IMR-90 (cell line): ENCODE measurements around the gene AKR7A2.

Experiments used
- CEBPB ChIP-seq: IDR thresholded peaks from 2 replicates; pipeline ENCODE4 v1.6.1; 2012; ENCODE audit warnings: low read depth, low read length, improper control_type of control experiment
- POLR2A ChIP-seq: IDR thresholded peaks from 2 replicates; pipeline ENCODE4 v1.6.1; 2012; ENCODE audit warnings: mild to moderate bottlenecking, low read depth, low read length
- RCOR1 ChIP-seq: IDR thresholded peaks from 2 replicates; pipeline ENCODE4 v1.6.1; 2012; ENCODE audit warnings: mild to moderate bottlenecking, low read length, improper control_type of control experiment; ENCODE audit not compliant: insufficient replicate concordance
- SMC3 ChIP-seq: fragments of 150-350 bp; IDR thresholded peaks from 2 replicates; pipeline ENCODE4 v1.6.1; 2016; ENCODE audit warnings: low read depth, mild to moderate bottlenecking, antibody characterized with exemption, low read length, moderate library complexity
- TF ChIP-seq, protein P1 (sequence below): fragments of 150-350 bp; IDR thresholded peaks from 2 replicates; pipeline ENCODE4 v1.6.1; 2017; ENCODE audit warnings: mild to moderate bottlenecking, antibody characterized with exemption, low read length, low read depth
- TF ChIP-seq, protein P2 (sequence below): conservative IDR thresholded peaks from 2 replicates; pipeline ENCODE4 v1.5.1; 2012; ENCODE audit warnings: mild to moderate bottlenecking, low read depth, low read length, improper control_type of control experiment

DNA sequence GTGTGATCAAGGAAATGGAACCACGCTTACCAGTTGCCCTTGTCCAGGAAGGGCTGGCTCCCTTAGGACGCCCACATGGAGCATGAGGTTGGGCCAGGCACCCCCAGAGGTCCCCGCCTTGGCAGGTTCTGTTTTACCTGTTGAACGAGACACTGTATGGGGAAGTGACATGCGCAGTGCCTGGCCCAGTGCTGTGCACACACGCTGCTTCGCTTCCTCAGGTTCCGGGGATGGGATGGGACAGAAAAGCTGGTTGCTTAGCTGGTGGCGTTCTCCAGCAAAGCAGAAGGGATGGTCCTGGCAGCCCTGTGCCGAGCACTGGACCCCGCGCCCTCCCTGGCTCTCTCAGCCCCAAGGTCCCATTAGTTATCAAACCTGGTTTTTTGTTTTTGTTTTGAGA, 20.9 kb upstream of the AKR7A2 start:
- no peak for TF ChIP-seq SMC3
- no peak for TF ChIP-seq RCOR1
- TF ChIP-seq, protein P1, sequence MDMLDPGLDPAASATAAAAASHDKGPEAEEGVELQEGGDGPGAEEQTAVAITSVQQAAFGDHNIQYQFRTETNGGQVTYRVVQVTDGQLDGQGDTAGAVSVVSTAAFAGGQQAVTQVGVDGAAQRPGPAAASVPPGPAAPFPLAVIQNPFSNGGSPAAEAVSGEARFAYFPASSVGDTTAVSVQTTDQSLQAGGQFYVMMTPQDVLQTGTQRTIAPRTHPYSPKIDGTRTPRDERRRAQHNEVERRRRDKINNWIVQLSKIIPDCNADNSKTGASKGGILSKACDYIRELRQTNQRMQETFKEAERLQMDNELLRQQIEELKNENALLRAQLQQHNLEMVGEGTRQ: no peak
- TF ChIP-seq, protein P2, sequence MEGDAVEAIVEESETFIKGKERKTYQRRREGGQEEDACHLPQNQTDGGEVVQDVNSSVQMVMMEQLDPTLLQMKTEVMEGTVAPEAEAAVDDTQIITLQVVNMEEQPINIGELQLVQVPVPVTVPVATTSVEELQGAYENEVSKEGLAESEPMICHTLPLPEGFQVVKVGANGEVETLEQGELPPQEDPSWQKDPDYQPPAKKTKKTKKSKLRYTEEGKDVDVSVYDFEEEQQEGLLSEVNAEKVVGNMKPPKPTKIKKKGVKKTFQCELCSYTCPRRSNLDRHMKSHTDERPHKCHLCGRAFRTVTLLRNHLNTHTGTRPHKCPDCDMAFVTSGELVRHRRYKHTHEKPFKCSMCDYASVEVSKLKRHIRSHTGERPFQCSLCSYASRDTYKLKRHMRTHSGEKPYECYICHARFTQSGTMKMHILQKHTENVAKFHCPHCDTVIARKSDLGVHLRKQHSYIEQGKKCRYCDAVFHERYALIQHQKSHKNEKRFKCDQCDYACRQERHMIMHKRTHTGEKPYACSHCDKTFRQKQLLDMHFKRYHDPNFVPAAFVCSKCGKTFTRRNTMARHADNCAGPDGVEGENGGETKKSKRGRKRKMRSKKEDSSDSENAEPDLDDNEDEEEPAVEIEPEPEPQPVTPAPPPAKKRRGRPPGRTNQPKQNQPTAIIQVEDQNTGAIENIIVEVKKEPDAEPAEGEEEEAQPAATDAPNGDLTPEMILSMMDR: no peak
- TF ChIP-seq POLR2A: no peak
- TF ChIP-seq CEBPB: no peak
